HG03571 (cell line): Measurements from ENCODE around the gene DMC1.

Source experiments
- ATAC-seq: cut with Tn5 transposase; IDR thresholded peaks from one replicate; pipeline ENCODE4 v1.9.1; 2021; ENCODE audit not compliant: unreplicated experiment

The DMC1 gene

DNA sequence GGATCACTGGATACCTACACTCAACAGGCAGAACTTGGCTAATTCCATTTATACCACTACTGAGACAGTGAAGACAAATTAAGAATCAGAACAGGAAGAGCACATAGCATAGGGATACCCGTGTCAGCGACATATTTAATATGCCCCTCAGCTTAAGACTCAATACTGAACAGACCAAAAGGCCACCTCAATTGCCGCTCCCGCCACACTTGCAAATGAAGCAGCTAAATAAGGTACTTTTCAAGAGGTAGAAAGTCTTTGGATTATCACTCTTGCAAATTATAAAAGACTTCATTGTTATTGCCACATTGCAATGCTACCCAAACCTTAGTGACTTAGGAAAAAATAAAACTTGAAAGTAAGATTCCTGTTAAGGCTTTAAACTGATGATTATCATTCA, 67.0 kb downstream of the DMC1 start:
- no peak for ATAC-seq

DNA sequence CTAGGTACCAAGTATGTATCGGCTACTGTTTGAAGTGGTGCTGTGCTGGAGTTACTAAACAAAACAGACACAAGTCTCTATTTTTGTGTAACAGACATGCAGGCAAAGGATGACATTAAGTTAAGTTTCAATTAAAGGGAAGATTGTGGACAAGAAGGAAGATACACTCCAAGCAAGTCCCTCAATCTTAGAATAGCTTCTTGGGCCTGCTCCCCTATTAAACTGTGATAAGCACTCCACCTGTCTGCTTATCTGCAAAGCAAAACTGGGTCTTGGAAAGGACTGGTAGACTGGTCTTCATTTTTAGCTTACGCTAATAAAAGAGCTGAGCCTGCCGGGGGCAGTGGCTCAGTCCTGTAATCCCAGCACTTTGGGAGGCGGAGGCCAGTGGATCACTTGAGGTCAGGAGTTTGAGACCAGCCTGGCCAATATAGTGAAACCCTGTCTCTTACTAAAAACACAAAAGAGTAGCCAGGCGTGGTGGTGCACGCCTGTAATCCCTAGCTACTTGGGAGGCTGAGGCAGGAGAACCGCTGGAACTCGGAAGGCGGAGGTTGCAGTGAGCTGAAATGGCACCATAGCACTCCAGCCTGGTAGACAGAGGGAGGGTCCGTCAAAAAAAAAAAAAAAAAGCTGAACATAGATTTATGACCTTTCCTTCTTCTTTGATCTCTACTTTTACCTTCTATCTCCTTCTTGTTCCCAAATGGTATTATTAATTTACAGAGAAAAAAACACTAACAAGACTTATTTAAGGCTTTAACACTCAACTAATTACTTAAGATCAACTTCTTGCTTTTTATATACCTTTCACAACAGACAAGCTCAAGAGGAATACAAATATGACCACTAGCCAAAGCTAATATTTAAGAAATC, 67.9 kb downstream of the DMC1 start:
- no peak for ATAC-seq

DNA sequence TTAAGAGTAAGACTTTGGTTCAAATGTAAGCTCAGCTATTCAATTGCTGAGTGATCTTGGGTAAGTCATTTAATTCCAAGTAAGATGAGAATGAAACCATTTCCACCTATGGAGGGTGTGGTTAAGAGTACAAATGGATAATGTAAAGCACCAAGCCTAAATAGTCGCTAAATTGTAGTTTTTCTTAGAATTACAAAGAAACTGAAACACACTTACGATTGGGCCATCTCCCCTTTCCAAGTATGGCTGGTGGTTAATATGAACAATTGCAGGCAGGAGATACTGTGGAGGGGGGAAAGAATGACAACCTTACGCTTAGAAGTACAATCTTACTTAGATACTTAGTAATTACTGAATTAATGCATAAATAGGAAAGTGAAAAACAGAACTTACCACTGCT, 72.1 kb downstream of the DMC1 start:
- no peak for ATAC-seq

DNA sequence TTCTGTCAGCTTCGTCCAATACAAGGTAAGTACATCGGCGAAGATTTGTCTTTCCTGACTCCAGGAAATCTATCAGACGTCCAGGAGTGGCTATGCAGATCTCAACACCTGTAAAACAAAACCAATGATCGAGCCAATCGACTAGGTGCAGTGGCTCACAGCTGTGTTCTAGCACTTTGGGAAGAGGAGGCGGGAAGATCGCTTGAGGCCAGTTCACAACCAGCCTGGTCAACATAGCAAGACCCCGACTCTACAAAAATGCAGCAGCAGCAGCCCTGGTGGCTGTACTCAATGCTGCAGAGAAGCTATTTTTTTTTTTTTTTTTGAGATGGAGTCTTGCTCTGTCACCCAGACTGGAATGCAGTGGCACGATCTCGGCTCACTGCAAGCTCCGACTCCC, 75.0 kb downstream of the DMC1 start:
- ATAC-seq, result no peak

DNA sequence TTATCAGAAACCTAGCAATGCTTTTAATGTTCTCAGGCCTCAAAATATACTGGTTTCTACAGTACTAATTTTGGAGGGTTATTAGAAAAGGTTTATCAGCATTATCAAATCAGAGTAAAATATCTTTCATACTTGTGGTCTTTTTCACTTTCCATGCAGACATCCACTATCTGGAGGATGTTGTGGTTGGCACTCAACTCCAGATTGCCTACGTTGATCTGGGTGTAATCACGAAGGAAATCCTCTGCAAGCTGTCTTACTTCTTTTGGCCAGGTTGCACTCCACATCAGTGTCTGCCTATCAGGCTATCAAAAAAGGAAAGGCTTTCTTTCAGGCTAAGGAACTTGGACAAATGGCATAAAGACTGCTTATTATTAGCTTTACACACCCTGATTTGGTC, 75.5 kb downstream of the DMC1 start:
- no peak for ATAC-seq

DNA sequence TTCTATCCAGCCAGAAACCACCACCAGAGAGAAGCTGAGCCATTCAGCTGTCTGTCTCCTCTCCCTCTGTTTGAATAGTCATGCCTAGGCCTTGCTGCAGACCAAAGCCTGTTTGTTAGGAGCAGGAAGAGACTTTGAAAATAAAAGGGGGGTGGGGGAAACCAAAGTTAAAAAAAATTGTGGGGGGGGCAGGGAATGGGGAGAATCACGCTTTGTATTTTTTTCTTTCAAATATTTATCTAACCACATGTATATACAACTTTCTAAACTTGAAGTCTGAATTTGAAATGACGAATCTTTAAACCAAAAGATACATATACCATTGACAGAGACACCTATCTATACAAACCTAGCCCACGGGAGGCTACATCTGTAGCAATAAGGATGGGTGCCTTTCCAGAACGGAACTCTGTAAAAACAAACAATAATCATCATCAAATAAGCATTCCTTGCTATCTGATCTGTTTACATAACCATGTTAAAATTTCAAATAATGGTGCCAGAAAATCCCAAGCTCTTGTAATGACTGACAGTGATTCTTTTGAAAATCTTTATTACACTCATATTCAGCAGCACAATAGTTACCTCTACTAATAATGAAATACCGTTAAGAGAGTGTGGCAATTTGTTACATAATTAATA, 78.2 kb downstream of the DMC1 start:
- no peak for ATAC-seq

DNA sequence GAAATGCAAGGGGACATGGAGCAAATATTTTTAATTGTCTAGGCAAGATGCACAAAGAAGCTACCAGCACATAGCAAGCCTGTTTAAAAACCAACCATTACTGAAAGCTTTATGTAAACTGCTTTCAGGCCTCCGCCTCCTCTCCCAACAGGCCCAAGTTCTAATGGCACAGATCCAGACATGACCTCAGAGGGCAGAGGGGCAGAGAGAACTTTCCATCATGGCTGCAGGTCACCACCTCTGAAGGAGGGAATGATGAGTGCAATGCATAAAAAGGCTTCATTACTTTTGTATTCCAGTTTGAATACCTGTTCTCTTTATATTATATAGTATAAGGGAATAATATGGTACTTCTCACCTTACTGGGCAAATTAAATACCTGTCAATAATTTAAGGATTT, 79.1 kb downstream of the DMC1 start:
- no peak for ATAC-seq

DNA sequence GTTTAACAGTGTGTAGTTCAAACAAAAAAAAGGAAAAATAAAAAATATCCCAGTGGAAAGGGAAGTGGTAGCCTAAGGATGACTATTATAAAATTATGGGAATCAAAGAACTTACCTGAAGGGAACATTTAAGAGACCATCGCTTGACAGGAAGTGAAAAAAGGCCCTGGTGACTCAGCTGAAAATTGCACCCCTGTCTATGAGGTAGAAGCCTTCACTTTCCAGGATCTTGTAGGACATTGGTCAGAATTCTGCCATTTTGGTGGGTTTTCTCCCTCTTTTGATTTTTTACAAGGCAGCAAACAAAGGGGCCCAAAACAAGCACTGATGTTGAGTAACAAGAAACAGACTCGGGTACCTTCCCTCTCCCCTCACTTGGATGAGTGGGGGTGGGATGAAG, 79.5 kb downstream of the DMC1 start:
- no peak for ATAC-seq

DNA sequence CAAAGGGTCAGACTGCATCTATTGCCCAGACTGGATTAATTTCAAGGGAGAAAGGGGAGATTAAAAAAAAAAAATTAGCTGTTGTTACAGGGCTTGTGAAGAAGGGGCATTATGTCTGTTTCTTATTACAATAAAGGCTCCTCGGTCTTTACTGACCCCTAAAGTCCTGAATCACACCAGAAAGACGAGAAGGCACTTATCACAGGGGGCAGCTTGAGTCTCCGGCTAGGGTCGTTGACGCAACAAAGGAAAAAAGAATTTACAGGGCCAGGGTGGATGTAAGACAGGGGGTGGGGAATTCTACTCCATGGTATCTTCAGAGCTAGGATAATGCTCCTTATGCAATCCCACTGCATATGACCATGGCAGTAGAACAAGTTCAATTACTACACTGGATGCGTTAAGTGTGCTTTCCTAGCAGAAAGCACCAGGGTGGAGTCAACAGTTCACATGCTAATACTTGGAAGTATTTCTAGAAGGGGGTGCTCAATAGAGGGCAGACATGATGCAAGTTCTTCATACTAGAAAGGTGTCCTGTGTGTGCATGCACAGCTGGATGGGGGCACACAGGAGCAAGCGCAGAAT, 80.3 kb downstream of the DMC1 start:
- no peak for ATAC-seq

DNA sequence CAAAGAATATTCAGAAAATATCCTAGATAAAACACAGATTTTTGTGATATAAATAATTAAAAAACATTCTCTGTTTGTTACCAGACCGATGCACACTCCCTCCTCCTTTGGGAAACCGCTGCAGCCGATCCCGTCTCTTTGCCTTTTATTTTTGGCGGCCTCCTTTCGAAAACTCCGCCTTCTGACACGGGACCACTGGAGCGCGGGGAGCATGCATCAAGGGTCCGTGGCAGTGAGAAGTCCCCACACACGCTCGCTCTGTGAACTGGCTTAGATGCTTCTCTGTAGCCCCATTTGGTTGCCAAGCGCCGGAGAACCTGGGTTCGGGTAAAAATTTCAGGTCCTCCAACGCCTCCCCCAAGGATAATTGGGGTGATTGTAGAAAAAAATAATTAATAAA, 80.8 kb downstream of the DMC1 start:
- no peak for ATAC-seq

DNA sequence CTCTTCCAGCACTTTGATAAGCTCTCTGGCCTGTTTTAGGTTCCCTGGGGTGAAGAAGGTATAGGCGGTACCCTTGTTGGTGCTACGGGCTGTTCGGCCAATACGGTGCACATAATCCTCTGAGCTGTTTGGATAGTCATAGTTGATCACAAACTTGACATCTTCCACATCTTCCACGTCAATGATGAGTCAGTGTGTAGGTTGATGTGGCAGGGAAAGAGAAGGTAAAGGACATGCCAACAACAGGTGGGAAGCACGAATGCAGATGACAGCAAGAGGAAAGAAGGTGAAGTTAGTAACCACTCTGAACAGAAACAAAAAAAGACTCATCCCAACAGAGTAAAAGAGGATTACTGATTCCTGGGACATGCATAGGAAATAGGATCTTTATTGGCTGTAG, 82.0 kb downstream of the DMC1 start:
- no peak for ATAC-seq

DNA sequence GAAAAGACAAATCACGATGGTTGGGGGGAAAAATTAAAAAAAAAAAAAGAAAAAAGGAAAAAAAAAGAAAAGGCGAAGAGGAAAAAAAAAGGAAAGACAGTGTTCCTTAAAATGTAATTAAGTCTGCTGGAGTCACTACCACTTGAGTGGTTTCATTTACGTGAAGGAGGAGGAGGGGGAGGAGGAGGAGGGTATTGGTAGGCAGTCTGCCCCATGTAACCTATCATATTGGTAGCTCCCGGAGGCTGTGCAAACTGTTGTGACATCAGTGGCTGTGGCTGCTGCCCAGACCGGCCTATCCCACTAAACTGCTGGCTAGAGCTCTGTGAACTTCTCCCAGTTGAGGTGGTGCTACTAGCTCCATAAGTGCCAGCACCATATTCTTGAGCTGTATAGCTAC, 84.2 kb downstream of the DMC1 start:
- ATAC-seq, result no peak

DNA sequence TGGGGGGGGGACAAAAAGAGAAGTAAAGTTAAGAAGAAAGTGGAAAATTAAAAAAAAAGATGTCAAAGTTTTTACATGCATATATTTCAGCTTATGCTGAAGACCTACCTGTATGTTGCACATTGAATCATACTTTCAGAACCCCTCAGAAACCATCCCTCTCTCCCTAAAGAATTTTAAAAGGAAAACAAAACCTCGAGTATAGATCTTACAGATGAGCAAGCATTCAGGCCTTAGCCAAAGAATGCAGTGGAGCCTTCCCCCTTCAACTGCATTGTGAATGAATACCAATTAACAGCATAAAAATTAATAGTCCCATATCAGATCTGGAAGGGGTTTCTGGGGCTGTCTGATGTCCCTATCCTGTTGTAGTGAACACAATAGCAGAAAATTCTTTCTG, 85.7 kb downstream of the DMC1 start:
- no peak for ATAC-seq

DNA sequence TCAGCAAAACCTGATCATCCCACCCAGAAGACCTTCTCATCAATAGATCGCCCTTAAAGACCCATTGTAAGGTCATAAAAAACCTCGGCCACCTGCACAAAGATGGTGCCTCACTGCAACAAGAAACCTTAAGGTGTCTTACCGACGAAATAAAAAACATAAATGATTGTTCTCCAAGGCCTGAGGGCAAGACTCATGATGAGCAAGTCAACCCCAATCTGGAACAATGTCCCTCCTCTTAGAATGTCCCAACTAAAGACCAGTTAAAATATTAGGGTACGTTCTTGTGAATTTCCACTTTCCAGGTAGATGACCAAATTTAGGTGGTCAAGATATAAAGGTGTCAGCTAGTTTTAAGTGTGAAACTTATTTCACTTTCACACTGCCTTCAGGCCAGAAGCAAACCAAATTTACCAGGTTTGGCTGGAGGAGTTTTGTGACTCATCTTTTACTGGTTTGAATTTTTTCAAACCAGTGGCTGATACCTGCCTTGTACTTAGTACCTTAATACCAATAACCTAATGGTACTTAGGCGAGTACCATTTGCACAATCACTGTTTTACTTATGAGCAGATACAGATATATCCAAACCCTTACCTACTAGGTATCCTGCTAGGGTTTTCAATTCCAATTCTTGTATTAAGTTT, 87.2 kb downstream of the DMC1 start:
- no peak for ATAC-seq

DNA sequence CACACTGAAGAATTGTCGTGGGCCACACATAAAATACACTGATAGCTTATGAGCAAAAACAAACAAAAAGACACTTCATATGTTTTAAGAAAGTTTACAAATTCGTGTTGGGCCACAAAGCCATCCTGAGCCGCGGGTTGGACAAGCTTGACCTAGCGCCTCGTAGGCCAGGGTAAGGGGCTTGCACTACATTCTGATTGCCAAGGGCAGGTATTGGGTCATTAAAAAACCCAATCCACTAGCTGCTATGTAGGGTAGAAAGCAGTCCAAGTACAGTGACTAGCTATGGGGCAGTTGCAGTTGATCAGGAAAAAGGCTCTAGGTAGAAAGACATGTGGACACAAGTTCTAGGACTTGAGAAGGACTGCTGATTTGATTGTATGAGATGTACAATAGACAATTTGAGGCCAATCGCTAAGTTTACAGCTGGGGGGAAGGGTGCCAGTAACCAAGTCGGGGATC, 88.1 kb downstream of the DMC1 start:
- ATAC-seq, result no peak

DNA sequence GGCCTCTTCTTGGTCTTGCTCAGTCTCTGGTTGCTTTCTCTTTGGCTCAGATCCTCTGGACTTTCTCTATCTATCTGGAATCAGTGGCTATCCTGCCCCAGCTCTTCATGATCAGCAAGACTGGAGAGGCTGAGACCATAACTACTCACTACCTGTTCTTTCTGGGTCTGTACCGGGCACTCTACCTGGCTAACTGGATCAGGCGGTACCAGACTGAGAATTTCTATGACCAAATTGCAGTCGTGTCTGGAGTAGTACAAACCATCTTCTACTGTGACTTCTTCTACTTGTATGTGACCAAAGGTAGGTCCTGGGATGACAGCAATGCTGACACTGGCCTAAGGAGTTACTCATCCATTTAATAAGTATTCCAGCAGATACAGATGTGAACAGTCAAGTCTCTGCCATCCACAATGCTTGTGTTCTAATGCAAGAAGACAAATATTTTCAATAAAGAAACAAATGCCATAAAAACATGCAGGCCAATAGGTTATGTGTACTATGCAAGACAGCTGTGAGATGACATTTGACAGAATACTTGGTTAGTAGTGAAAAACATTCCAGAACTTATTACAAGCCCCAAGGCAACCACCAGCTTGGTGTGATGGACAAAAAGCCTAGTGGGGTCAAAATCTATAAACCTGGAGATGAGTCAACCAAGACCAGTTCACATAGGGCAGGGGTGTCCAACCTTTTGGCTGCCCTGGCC, 88.7 kb downstream of the DMC1 start:
- ATAC-seq, result no peak

DNA sequence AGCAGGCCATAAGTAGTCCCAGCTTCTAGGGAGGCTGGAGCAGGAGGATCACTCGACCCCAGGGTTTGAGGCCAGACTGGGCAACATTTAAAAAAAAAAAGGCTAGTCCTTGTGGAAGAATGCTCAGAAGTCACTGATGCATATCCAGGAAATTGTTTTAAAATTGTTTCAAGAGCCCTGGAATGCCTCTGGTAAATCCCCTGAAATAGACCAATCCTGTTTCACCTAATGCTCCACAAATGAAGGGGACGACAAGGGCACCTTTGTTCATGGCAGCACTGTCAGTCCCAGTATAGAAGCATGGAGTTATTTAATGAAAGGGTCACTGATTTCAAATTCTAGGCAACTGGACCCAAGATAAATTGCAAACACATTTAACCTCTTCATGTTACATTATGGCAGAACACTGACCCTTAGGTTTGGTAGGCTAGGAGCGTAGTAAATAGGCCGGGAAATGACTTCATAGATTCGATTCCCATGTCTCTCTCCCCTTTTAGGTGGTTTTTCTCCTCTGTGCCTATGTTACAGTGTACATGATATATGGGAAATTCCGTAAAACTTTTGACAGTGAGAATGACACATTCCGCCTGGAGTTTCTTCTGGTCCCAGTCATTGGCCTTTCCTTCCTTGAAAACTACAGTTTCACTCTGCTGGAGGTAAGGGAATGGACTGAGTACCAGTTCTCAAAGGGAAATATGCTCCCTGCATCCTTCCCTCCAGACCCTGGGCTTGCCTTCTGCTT, 90.7 kb downstream of the DMC1 start:
- no peak for ATAC-seq

DNA sequence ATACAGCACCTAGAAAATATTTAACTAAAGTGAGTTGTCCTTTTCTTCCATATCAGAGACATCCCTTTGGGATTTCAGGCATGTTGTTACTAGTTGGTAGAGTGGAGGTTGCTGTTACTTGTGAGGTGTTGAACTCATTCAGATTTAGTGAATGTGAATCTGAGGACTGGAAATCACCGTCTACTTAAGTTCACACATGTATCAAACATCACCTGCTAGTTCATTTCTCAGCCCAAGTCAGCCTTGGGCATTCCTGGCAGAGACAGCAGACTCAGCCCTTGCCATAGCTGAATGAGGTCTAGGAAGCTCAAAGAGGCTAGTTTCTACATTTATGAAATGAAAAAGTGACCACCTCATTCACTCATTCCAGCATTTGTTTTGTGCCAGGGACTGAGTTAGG, 92.4 kb downstream of the DMC1 start:
- no peak for ATAC-seq

DNA sequence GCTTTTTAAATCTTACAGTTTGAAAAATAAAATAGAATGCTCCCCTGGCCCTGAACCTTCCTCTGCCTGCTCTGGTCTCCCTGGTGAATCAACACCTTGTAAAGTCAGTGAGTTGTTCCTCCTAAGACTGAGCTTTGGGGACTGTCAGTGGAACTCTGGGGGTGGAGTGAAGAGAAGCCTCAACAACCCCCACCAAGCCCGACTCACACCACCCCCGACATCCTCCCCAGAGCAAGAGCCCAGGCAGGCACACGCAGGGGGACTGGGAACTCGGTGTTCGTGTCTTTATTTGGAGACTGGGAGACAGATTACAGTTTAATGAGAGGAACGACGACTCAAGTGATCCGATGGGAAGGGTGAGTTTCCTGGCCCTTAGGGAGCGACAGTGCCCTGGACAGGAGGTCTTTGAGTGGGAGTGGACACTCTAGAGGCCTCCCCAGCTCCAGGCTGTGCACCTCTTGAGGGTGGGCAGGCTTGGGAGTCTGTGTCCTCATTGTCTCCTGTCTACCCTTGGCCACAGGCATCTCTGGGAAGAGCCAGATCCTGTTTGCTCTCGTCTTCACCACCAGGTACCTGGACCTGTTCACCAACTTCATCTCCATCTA, 95.9 kb downstream of the DMC1 start:
- no peak for ATAC-seq

DNA sequence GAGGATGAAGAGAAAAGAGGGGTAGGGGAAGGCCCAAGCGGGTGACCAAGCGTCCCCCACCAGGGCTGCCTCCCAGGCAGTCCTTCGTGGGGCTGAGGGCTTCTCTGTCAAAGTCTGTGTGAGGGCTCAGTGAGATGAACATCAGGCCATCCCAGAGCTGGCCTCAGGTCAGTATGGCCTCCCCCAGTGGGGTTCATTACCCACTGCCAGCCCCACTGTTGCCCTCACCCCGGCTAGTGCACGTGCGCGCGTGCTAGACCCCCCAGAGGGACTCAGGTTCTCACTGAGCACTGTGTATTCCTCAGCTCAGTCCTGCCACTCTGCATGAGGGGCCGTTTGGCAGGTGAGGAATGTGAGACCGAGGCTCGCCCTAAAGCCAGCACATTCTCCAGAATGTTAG, 98.7 kb downstream of the DMC1 start:
- no peak for ATAC-seq
